Middle frontal gyrus (tissue), 1 donor: Measurements from ENCODE around the gene RABGAP1L.
"Not testable (repeated sequence)": the region's sequence is repeated elsewhere in the genome, so short reads cannot be mapped to it uniquely, and the experiment has no call there.

Experiments used
- DNase-seq: peaks from one replicate; pipeline ENCODE4 v3.0.0-alpha.2; 2015; ENCODE audit warnings: low spot score; ENCODE audit errors: extremely low spot score

RABGAP1L gene

GRCh38 chr1:174153085-174153824 is 6.1 kb upstream of the RABGAP1L start:
- DNase-seq: no peak

DNA sequence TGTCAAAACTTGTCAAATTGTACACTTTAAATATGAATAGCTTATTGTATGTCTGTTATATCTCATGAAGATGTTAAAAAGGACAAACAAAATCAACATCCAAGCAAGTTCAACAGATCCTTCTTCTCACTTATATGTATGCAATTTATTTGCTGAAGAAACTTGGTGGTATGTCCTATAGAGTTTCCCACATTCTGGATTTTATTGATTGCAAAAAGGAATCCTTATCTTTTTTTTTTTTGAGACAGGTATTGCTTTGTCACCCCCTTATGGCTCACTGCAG is 5.6 kb upstream of the RABGAP1L start:
- DNase-seq: no peak

DNA sequence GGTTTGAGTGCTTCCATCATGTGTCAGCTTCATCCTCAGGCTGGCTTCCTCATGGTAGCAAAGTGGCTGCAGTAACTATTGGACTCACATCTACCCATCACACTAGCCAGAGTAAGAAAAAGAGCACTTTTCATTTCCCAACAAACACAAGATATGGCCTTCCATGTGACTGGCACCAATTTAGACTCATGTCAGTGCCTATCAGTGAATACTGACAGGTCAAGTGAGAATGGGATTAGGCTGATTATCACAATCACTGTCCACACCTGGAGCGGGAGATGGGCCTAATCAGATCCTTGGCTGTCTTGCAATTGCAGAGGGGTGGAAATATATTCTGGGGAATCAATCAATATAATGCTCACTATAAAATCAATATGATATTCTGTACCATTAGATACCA is 2.9 kb upstream of the RABGAP1L start:
- no peak for DNase-seq

GRCh38 chr1:174157157-174157806 is 2.0 kb upstream of the RABGAP1L start:
- no peak for DNase-seq

DNA sequence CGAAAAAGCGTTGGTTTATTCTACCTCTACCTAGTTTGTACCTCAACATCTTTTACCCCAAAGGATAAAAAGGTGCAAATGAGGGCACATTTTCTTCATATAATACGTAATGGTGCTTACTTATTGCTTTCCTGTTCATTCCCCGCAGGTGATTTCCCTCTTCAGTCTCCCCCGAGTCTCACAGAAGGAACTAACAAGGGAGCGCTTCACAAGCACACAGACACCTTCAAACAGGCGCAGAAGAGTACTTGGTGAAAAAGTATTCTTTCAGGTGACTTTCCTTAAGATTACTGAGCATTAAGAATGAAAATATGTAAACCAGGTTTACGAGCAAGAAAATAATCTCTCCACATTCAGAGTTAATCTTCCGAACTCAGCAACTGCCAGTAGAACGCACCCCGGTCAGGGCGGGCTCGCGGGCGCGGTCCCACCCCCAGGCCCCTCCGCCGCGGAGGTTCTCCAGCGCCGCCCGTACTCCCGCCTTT is 511 bp upstream of the RABGAP1L start:
- DNase-seq: no peak

- no peak for DNase-seq
Observed at GRCh38 chr1:174160109-174160473, 771 bp downstream of the RABGAP1L start.

DNA sequence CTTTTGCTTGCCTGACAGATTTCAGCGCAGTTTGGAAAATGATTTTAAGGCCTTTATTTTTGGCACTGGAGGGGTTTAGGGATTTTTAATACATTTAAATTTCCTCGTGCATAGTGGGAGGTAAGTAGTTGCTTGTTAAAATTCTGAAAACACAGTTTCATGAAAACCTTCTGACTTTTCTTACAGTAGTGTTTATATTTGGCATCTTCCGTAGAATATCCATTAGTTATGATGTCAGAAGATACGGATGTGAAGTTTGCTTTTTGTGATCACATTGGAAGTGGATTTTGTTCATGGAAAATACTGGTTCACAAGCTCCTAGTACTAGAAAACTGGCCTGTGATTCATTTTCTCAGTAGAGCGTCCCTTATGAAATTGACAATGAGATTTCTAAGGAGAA is 1.3 kb downstream of the RABGAP1L start:
- no peak for DNase-seq

- no peak for DNase-seq
Observed at GRCh38 chr1:174161813-174162212, 2.5 kb downstream of the RABGAP1L start.

GRCh38 chr1:174164826-174165225 is 5.5 kb downstream of the RABGAP1L start:
- no peak for DNase-seq

DNA sequence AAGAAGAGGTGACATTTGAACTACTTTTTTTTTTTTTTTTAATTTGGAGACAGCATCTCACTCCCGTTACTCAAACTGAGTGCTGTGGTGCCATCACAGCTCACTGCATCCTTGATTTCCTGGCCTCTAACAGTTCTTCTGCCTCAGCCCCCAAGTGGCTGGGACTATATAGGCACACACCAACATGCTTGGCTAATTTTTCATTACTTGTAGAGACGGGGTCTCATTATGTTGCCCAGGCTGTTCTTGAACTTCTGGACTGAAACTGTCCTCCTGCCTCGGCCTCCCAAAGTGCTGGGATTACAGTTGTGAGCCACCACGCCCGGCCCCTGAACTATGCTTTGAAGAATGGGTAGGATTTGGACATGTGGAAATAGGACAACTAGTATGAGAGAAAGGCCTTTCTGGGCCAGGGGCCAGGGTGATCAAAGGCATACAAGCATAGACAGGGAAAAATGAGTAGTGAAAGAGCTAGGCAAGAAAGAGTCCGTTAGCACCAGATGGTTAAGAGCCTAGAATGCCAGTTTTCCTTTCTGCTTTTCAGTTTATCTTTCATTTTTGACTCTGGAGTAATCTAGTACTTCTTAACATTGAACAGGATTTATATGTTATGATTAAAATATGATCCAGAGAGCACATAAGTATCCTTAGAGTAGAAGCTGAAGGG is 6.3 kb downstream of the RABGAP1L start:
- DNase-seq: no peak

- DNase-seq: no peak
Observed at GRCh38 chr1:174166530-174167264, 7.4 kb downstream of the RABGAP1L start.

- DNase-seq: no peak
Observed at GRCh38 chr1:174167265-174167803, 8.0 kb downstream of the RABGAP1L start.

DNA sequence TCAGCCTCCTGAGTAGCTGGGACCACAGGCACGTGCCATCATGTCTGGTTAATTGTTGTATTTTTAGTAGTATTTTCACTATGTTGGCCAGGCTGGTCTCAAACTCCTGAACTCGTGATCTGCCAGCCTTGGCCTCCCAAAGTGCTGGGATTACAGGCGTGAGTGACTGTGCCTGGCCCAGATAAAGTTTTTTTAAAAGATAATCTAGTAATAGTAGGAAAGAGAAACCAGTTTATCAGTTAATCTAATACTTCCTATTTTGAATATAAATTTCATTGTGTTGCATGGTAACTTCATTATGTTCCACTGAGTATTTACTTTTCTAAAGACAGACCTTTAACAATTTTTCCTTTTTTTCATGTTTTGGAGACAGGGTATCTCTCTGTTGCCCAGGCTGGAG is 10.0 kb downstream of the RABGAP1L start:
- no peak for DNase-seq

DNA sequence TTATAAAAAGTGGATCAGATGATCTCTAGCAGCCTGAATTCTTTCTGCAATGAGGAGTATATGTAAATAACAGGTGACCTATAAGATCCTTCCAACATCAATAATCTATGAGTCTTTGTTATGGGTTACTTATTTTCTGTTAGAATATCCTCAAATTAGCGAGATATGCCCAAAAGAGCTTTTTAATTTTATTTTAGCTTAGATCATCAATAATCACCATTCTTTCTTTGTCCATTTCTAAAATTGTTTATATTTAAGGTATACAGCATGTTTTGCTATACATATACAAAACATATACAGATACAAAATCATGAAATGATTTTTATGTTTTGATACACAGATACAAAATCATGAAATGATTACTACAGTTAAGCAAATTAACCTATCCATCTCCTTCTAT is 11.8 kb downstream of the RABGAP1L start:
- DNase-seq: no peak

- DNase-seq: no peak
Observed at GRCh38 chr1:174174461-174175329, 15.4 kb downstream of the RABGAP1L start.

DNA sequence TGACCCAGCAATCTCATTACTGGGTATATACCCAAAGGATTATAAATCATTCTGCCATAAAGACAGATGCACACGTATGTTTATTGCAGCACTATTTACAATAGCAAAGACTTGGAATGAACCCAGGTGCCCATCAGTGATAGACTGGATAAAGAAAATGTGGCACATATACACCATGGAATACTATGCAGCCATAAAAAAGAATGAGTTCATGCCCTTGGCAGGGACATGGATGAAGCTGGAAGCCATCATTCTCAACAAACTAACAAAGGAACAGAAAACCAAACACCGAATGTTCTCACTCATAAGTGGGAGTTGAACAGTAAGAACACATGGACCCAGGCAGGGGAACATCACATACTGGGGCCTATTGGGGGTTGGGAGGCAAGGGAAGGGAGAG is 19.1 kb downstream of the RABGAP1L start:
- DNase-seq: not testable (repeated sequence)

DNA sequence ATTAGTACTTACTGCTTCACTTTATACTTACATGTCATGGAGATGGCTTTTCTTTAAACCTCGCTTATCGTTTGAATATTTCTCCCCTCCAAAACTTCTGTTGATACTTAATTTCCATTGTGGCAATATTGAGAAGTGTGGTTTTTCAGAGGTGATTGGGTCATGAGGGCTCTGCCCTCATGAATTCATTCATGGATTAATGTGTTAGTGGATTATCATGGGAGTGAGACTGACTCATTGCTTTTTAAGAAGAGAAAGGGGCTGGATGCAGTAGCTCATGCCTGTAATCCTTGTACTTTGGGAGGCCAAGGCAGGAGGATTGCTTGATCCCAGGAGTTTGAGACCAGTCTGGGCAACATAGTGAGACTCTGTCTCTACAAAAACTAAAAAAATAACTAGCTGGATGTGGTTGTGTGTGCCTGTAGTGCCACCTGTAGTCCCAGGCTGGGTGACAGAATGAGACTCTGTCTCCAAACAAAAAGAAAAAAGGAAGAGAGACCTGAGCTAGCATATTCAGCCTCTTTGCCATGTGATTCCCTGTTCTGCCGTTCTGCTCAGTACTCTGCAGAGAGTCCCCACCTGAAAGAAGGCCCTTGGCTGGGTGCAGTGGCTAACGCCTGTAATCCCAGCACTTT is 30.2 kb downstream of the RABGAP1L start:
- DNase-seq: no peak

DNA sequence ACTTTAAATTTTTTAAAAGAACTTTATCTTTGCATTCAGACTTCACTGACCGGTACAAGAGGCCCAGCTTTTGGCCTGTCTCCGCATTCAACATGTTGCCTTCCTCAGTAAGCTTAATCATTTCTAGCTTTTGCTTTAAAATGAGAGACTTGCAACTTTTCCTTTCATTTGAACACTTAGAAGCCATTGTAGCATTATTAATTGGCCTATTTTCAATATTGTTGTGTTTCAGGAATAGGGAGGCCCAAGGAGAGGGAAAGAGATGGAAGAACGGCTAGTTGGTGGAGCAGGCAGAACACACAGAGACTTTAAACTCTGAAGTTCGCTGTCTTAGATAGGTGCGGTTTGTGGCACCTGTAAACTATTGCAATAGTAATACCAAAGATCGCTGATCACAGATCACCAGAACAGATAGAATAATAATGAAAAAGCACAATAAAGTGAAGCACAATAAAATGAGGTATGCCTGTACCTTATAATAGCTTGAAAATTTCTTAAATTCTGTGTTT is 31.4 kb downstream of the RABGAP1L start:
- no peak for DNase-seq

DNA sequence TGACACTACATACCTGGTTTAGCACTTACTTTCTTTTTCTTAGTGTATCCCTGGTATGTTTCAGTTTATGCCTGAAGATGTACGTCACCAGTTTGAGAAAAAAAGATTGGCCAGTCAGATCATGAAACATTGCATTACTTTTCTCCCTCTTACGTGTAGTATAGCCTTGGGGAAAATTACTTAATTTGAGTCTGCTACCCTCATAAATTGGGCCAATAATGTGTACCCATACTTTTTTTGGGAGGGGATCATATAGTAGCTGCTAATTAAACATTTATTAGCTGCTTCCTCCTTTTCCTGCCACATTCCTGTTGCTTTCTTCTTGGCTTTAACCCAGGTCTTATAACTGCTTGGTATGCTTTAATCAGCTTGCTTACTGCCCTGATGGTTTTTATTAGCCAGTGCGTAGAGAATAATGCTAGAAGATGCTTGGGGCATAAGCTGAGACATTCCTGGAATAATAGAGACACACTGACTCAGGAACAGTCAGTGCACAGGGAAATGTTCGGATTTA is 32.1 kb downstream of the RABGAP1L start:
- DNase-seq: no peak

DNA sequence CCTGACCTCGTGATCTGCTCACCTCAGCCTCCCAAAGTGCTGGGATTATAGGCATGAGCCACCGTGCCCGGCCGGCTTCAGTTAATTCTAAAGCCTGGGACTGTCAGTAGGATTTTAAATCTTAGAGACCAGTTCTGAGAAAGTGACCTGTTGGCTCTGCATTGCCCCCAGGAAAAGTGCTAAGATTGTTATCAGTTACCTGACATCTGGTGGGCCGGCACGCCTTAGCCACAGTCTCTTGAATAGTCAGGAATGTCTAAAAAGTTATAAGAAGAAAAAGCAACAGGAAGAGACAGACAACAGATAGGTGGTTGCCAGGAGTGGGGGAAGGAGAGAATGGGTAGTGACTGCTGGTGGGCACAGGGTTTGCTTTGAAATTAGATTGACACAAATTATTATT is 35.1 kb downstream of the RABGAP1L start:
- no peak for DNase-seq
